Mesothelial cell of epicardium (in vitro differentiated cells): ENCODE measurements around the gene FXR2. TPM values are rescaled to one million over a fixed set of nuclear protein-coding genes. Genes with fewer than 3 reads are reported as not detected.

Experiments used
- DNase-seq, 2 experiments: peaks; one replicate each; pipeline ENCODE4 v3.0.0; 2021; ENCODE audit warnings: low spot score in 2 of 2; ENCODE audit not compliant: unreplicated experiment in 2 of 2
- H3K27ac Mint-ChIP-seq: 2 replicates; pipeline ENCODE4 v1.8.0; 2021; ENCODE audit warnings: mixed read lengths
- H3K27me3 Mint-ChIP-seq: 2 replicates; pipeline ENCODE4 v1.8.0; 2021; ENCODE audit warnings: low read depth, mixed read lengths
- H3K36me3 Mint-ChIP-seq: 2 replicates; pipeline ENCODE4 v1.8.0; 2021; ENCODE audit warnings: mixed read lengths
- H3K4me1 Mint-ChIP-seq: 2 replicates; pipeline ENCODE4 v1.8.0; 2021; ENCODE audit warnings: mixed read lengths
- H3K4me3 Mint-ChIP-seq: 2 replicates; pipeline ENCODE4 v1.8.0; 2021; ENCODE audit warnings: mild to moderate bottlenecking, moderate library complexity, mixed read lengths
- H3K9me3 Mint-ChIP-seq: 2 replicates; pipeline ENCODE4 v1.8.0; 2021; ENCODE audit warnings: mixed read lengths
- CTCF ChIP-seq: fragments of 200-600 bp; sonication (generic); IDR thresholded peaks from one replicate; pipeline ENCODE4 v1.5.0; 2021; ENCODE audit warnings: antibody characterized with exemption; ENCODE audit not compliant: unreplicated experiment
- total RNA-seq: library from RNA; stranded (reverse); gene quantifications from 3 replicates; pipeline ENCODE4 v1.2.1, GENCODE V29; 2021

FXR2 gene
- total RNA-seq, 1 donor from 2014 or later = 44.5 TPM

GRCh38 chr17:7559320-7560171 is 55.2 kb downstream of the FXR2 start:
- no peak for TF ChIP-seq CTCF
- peak overlapping the region; percentile 98 for H3K27ac Mint-ChIP-seq
- no peaks in the 10 kb centered on the region for H3K27me3 Mint-ChIP-seq
- H3K4me3 Mint-ChIP-seq = peak overlapping the region; percentile 93
- no peak for DNase-seq
- H3K36me3 Mint-ChIP-seq = peaks cover 6% of the 10 kb centered on the region
- peaks cover 54% of the 10 kb centered on the region for H3K4me1 Mint-ChIP-seq
- no peaks in the 10 kb centered on the region for H3K9me3 Mint-ChIP-seq

- TF ChIP-seq CTCF = no peak
- no peak for DNase-seq
- Mint-ChIP-seq H3K9me3 (no peaks in the 10 kb centered on the region), H3K27me3 (no peaks in the 10 kb centered on the region), H3K36me3 (peaks cover 3% of the 10 kb centered on the region), H3K27ac (peak within 1 kb of the TSS; percentile 95), H3K4me3 (peak within 1 kb of the TSS; percentile 93), H3K4me1 (peaks cover 48% of the 10 kb centered on the region)
Observed at GRCh38 chr17:7558544-7559319, 56.0 kb downstream of the FXR2 start, which contains the start of gene TNFSF13. Gene TNFSF13, plus strand, starts transcription at chr17:7558750. Its CDS starts 290 bp downstream, at chr17:7559040.

- TF ChIP-seq CTCF = no peak
- no peak for DNase-seq
- peak overlapping the region; percentile 47 for H3K4me3 Mint-ChIP-seq
- H3K4me1 Mint-ChIP-seq = peaks cover 47% of the 10 kb centered on the region
- no peaks in the 10 kb centered on the region for H3K27me3 Mint-ChIP-seq
- H3K9me3 Mint-ChIP-seq = no peaks in the 10 kb centered on the region
- peaks cover 3% of the 10 kb centered on the region for H3K36me3 Mint-ChIP-seq
- H3K27ac Mint-ChIP-seq = peak overlapping the region; percentile 95
Observed at GRCh38 chr17:7557775-7558543, 56.7 kb downstream of the FXR2 start.

- DNase-seq = no peak
- no peaks in the 10 kb centered on the region for H3K27me3 Mint-ChIP-seq
- no peaks in the 10 kb centered on the region for H3K9me3 Mint-ChIP-seq
- H3K4me3 Mint-ChIP-seq = no peak overlapping the region
- no peak overlapping the region for H3K27ac Mint-ChIP-seq
- H3K4me1 Mint-ChIP-seq = peaks cover 40% of the 10 kb centered on the region
- TF ChIP-seq CTCF = no peak
- no peaks in the 10 kb centered on the region for H3K36me3 Mint-ChIP-seq
Observed at GRCh38 chr17:7557147-7557764, 57.4 kb downstream of the FXR2 start.

DNA sequence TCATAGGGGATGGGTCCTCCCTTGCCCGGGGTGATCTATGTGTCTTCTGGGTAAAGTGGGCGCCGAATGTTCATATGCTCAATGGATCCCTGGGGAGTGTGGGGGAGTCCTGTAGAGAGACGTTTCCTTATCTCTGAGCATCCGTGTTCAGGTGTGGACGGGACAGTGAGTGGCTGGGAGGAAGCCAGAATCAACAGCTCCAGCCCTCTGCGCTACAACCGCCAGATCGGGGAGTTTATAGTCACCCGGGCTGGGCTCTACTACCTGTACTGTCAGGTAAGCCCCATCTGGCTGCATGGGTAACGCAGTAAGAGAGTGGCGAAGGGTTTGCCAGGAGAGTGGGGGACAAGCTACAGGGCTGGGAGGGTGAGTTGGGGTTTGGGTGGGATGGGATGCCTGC is 58.1 kb downstream of the FXR2 start:
- Mint-ChIP-seq H3K4me3 (no peak overlapping the region), H3K4me1 (peaks cover 40% of the 10 kb centered on the region), H3K27ac (no peak overlapping the region), H3K36me3 (no peaks in the 10 kb centered on the region), H3K27me3 (no peaks in the 10 kb centered on the region), H3K9me3 (no peaks in the 10 kb centered on the region)
- DNase-seq = no peak
- TF ChIP-seq CTCF = no peak
